ENCODE measurements around the gene CACNA1H. TPM values are rescaled to one million over a fixed set of nuclear protein-coding genes. Genes with fewer than 3 reads are reported as not detected.

The CACNA1H gene
- total RNA-seq, 1 donor from 2014 or later: 2.5 TPM

GRCh38 chr16:1126586-1126985, 26.3 kb upstream of the CACNA1H start:
- Histone ChIP-seq H3K9me3 (replicated peaks) (no peaks in the 10 kb centered on the region), H3K36me3 (no peaks in the 10 kb centered on the region), H3K4me3 (no peak overlapping the region), H3K27me3 (ENCODE audit: low read depth) (peaks cover 79% of the 10 kb centered on the region), H3K27ac (replicated peaks) (no peak overlapping the region), H3K4me1 (no peaks in the 10 kb centered on the region)
- intact Hi-C loops (cut with micrococcal nuclease): no loop called here
- TF ChIP-seq, protein P1, sequence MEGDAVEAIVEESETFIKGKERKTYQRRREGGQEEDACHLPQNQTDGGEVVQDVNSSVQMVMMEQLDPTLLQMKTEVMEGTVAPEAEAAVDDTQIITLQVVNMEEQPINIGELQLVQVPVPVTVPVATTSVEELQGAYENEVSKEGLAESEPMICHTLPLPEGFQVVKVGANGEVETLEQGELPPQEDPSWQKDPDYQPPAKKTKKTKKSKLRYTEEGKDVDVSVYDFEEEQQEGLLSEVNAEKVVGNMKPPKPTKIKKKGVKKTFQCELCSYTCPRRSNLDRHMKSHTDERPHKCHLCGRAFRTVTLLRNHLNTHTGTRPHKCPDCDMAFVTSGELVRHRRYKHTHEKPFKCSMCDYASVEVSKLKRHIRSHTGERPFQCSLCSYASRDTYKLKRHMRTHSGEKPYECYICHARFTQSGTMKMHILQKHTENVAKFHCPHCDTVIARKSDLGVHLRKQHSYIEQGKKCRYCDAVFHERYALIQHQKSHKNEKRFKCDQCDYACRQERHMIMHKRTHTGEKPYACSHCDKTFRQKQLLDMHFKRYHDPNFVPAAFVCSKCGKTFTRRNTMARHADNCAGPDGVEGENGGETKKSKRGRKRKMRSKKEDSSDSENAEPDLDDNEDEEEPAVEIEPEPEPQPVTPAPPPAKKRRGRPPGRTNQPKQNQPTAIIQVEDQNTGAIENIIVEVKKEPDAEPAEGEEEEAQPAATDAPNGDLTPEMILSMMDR (IDR thresholded peaks at IDR 0.05; ENCODE audit: borderline replicate concordance): no peak
- no peak for DNase-seq

- no peaks in the 10 kb centered on the region for H3K36me3 ChIP-seq
- H3K4me3 ChIP-seq: no peak overlapping the region
- DNase-seq: no peak
- no peak overlapping the region for H3K27ac ChIP-seq (replicated peaks)
- H3K27me3 ChIP-seq (ENCODE audit: low read depth): peaks cover 78% of the 10 kb centered on the region
- H3K9me3 ChIP-seq (replicated peaks): no peaks in the 10 kb centered on the region
- intact Hi-C loops (cut with micrococcal nuclease): no loop called here
- TF ChIP-seq, protein P1 (IDR thresholded peaks at IDR 0.05; ENCODE audit: borderline replicate concordance): no peak
- H3K4me1 ChIP-seq: no peaks in the 10 kb centered on the region
Observed at GRCh38 chr16:1127101-1127500, 25.8 kb upstream of the CACNA1H start.

- Histone ChIP-seq H3K4me1 (no peaks in the 10 kb centered on the region), H3K9me3 (replicated peaks) (no peaks in the 10 kb centered on the region), H3K4me3 (no peak overlapping the region), H3K36me3 (no peaks in the 10 kb centered on the region), H3K27me3 (ENCODE audit: low read depth) (peaks cover 75% of the 10 kb centered on the region), H3K27ac (replicated peaks) (no peak overlapping the region)
- TF ChIP-seq, protein P1 (IDR thresholded peaks at IDR 0.05; ENCODE audit: borderline replicate concordance): no peak
- intact Hi-C loops (cut with micrococcal nuclease): no loop called here
- DNase-seq: no peak
Observed at GRCh38 chr16:1127971-1128715, 24.8 kb upstream of the CACNA1H start.

DNA sequence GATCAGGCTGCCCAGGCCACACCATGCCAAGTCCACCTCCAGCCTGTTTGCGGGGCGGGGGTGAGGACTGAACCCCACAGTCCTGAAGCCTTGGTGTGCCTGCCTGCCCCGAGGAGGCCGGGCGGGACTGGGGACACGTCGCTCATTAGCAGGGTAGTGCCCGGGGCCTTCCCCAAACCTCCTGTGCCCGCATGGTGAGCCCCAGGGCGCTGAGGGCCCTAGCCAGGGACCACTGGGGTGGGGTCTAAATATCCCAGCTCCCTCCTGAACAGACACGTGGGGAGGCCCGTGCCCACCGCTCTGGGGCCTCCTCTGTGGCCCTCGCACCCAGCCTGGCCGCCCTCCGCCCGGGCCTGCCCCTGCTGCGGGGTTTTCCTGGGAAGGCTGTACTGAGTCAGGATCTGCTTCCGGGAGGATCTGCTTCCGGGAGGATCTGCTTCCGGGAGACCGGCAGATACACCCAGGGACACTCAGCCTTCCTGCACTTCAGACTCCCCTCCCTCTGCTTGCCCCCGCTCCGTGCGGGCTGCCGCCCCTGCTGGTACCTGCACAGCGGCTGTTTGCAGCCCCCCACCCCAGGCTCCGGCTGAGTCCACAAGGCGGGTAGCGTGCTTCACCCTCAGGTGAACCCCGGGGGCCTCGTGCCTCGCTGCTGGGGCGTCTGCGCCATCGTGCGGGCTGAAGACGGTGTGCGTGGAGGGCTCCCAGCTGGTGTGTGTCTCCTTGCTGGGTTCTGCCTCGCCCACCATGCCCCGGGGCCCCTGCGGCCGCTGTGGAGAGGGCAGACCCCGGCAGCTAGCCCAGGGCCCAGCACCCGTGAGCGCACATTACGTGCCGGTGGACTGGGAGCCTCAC, 23.6 kb upstream of the CACNA1H start:
- no peak overlapping the region for H3K27ac ChIP-seq (replicated peaks)
- DNase-seq: no peak
- intact Hi-C loops (cut with micrococcal nuclease): no loop called here
- TF ChIP-seq, protein P1 (IDR thresholded peaks at IDR 0.05; ENCODE audit: borderline replicate concordance): no peak
- no peaks in the 10 kb centered on the region for H3K36me3 ChIP-seq
- peaks cover 75% of the 10 kb centered on the region for H3K27me3 ChIP-seq (ENCODE audit: low read depth)
- H3K4me1 ChIP-seq: no peaks in the 10 kb centered on the region
- no peaks in the 10 kb centered on the region for H3K9me3 ChIP-seq (replicated peaks)
- no peak overlapping the region for H3K4me3 ChIP-seq

DNA sequence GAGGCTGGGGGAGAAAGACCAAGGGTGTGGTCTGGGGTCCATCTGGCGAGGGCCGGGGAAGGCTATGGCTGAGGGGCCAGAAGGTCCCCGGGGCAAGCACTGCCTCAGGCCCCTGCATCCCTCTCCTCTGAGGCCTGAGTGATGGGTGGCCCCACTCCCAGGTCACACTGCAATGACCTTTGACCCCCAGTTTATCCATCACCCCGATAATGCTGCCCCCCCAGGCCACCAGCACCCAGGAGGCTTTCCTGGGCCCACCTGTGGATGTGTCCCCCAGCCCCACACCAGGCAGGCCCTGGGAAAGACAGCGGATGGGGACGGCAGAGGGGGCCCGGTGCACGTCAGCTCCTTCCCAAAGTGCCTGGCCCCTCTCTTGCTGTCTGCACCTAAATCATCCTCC, 22.5 kb upstream of the CACNA1H start:
- TF ChIP-seq, protein P1 (IDR thresholded peaks at IDR 0.05; ENCODE audit: borderline replicate concordance): no peak
- no peaks in the 10 kb centered on the region for H3K9me3 ChIP-seq (replicated peaks)
- H3K4me1 ChIP-seq: no peaks in the 10 kb centered on the region
- no peak for DNase-seq
- H3K4me3 ChIP-seq: no peak overlapping the region
- H3K36me3 ChIP-seq: no peaks in the 10 kb centered on the region
- H3K27ac ChIP-seq (replicated peaks): no peak overlapping the region
- H3K27me3 ChIP-seq (ENCODE audit: low read depth): peaks cover 75% of the 10 kb centered on the region
- intact Hi-C loops (cut with micrococcal nuclease): no loop called here
